IMR-90 (cell line): ENCODE results near the gene WWP2. TPM values are rescaled to one million over a fixed set of nuclear protein-coding genes. Genes with fewer than 3 reads are reported as not detected.

Experiments
- ATAC-seq: fragments of 200-7000 bp; cut with Tn5 transposase; 2 replicates; pipeline ENCODE4 v1.9.1; 2020; ENCODE audit warnings: low read depth, mild to moderate bottlenecking, moderate library complexity
- BruUV-seq: library from RNA; stranded (reverse); fragments of 400-500 nt; replicated peaks from 2 replicates; lab custom pipeline; 2021; lab: Mats Ljungman, UMichigan
- CTCF ChIA-PET: fragments of 300-600 bp; formaldehyde crosslinking; extraction: SDS; loops from one replicate; lab custom pipeline; 2021; ENCODE audit warnings: antibody characterized with exemption; lab: Yijun Ruan, JAX
- POLR2A ChIA-PET: fragments of 300-600 bp; sonication (Branson Sonifier 250); formaldehyde crosslinking; loops from one replicate; lab custom pipeline; 2022; ENCODE audit warnings: antibody characterized with exemption; ENCODE audit not compliant: unreplicated experiment; lab: Charles Lee
- DNase-seq: peaks from one replicate; pipeline ENCODE4 v3.0.0; 2013
- H2AFZ ChIP-seq: replicated peaks from 2 replicates; pipeline ENCODE3; 2013; ENCODE audit warnings: low read length, mild to moderate bottlenecking; ENCODE audit not compliant: poor library complexity
- H2AK5ac ChIP-seq: 2 replicates; pipeline ENCODE4 v1.6.1; 2013; ENCODE audit warnings: low read depth, low read length, inconsistent platforms
- H2AK9ac ChIP-seq: replicated peaks from 2 replicates; pipeline ENCODE3; 2013; ENCODE audit warnings: mild to moderate bottlenecking, low read depth, low read length, moderate library complexity; ENCODE audit not compliant: poor library complexity
- H2BK120ac ChIP-seq: 2 replicates; pipeline ENCODE4 v1.6.1; 2013; ENCODE audit warnings: low read depth, low read length, inconsistent platforms
- H2BK15ac ChIP-seq: 3 replicates; pipeline ENCODE4 v1.6.1; 2013; ENCODE audit warnings: low read depth, low read length, inconsistent platforms
- H2BK20ac ChIP-seq: 2 replicates; pipeline ENCODE4 v1.6.1; 2013; ENCODE audit warnings: low read depth, mild to moderate bottlenecking, inconsistent platforms, low read length, moderate library complexity
- H2BK5ac ChIP-seq: 2 replicates; pipeline ENCODE4 v1.6.1; 2013; ENCODE audit warnings: mild to moderate bottlenecking, low read depth, low read length, inconsistent platforms; ENCODE audit not compliant: poor library complexity, severe bottlenecking
- H3K14ac ChIP-seq: replicated peaks from 2 replicates; pipeline ENCODE4 v1.6.1; 2013; ENCODE audit warnings: low read depth, low read length, inconsistent platforms
- H3K18ac ChIP-seq: 2 replicates; pipeline ENCODE4 v1.6.1; 2013; ENCODE audit warnings: low read depth, low read length, control low read depth
- H3K23ac ChIP-seq: 2 replicates; pipeline ENCODE4 v1.6.1; 2013; ENCODE audit warnings: low read depth, low read length, inconsistent platforms
- H3K27ac ChIP-seq: 2 replicates; pipeline ENCODE4 v1.5.1; 2013; ENCODE audit warnings: mild to moderate bottlenecking, control low read depth, low read length; ENCODE audit not compliant: insufficient read depth
- H3K27me3 ChIP-seq: 2 replicates; pipeline ENCODE4 v1.6.1; 2013; ENCODE audit warnings: low read length; ENCODE audit not compliant: control insufficient read depth, insufficient read depth
- H3K36me3 ChIP-seq: 2 replicates; pipeline ENCODE4 v1.6.1; 2013; ENCODE audit warnings: low read length, mixed read lengths; ENCODE audit not compliant: control insufficient read depth, insufficient read depth
- H3K4ac ChIP-seq: 2 replicates; pipeline ENCODE4 v1.6.1; 2013; ENCODE audit warnings: low read depth, low read length, inconsistent platforms
- H3K4me1 ChIP-seq: 2 replicates; pipeline ENCODE4 v1.6.1; 2013; ENCODE audit warnings: low read length, mixed read lengths; ENCODE audit not compliant: control insufficient read depth, insufficient read depth
- H3K4me2 ChIP-seq: 2 replicates; pipeline ENCODE4 v1.6.1; 2013; ENCODE audit warnings: low read depth, mild to moderate bottlenecking, control low read depth, low read length, moderate library complexity
- H3K4me3 ChIP-seq: 2 replicates; pipeline ENCODE4 v1.5.1; 2013; ENCODE audit warnings: low read depth, mild to moderate bottlenecking, control low read depth, low read length, moderate library complexity; ENCODE audit not compliant: insufficient read depth
- H3K56ac ChIP-seq: 2 replicates; pipeline ENCODE4 v1.6.1; 2013; ENCODE audit warnings: low read length, inconsistent platforms; ENCODE audit not compliant: insufficient read depth; ENCODE audit errors: extremely low read depth
- H3K79me1 ChIP-seq, 2 experiments: 2 replicates each; pipeline ENCODE4 v1.6.1; 2013; ENCODE audit warnings: low read length in 2 of 2, inconsistent platforms in 1 of 2, low read depth in 1 of 2
- H3K9ac ChIP-seq: 2 replicates; pipeline ENCODE4 v1.6.1; 2013; ENCODE audit warnings: low read depth, low read length, control low read depth
- H3K9me1 ChIP-seq: 2 replicates; pipeline ENCODE4 v1.6.1; 2013; ENCODE audit warnings: low read length, inconsistent platforms; ENCODE audit not compliant: insufficient read depth
- H3K9me3 ChIP-seq: 2 replicates; pipeline ENCODE4 v1.6.1; 2013; ENCODE audit warnings: low read length; ENCODE audit not compliant: control insufficient read depth, insufficient read depth
- H4K20me1 ChIP-seq: 2 replicates; pipeline ENCODE4 v1.6.1; 2013; ENCODE audit warnings: low read length, inconsistent platforms; ENCODE audit not compliant: insufficient read depth
- H4K5ac ChIP-seq: 2 replicates; pipeline ENCODE4 v1.6.1; 2013; ENCODE audit warnings: mild to moderate bottlenecking, low read depth, low read length, control low read depth
- H4K8ac ChIP-seq, 2 experiments: 2 replicates each; pipeline ENCODE4 v1.6.1; 2013; ENCODE audit warnings: low read depth in 2 of 2, low read length in 2 of 2, control low read depth in 1 of 2, inconsistent platforms in 1 of 2
- H4K91ac ChIP-seq: 2 replicates; pipeline ENCODE4 v1.6.1; 2013; ENCODE audit warnings: low read depth, low read length, inconsistent platforms; ENCODE audit not compliant: insufficient read depth
- CEBPB ChIP-seq: IDR thresholded peaks from 2 replicates; pipeline ENCODE4 v1.6.1; 2012; ENCODE audit warnings: low read depth, low read length, improper control_type of control experiment
- CHD1 ChIP-seq: IDR thresholded peaks from 2 replicates; pipeline ENCODE4 v1.6.1; 2012; ENCODE audit warnings: low read depth, low read length, improper control_type of control experiment
- ELK1 ChIP-seq: fragments of 150-350 bp; IDR thresholded peaks from 2 replicates; pipeline ENCODE4 v1.6.1; 2016; ENCODE audit warnings: low read depth, mild to moderate bottlenecking, low read length, moderate library complexity, borderline replicate concordance
- FOS ChIP-seq: fragments of 150-350 bp; IDR thresholded peaks from 2 replicates; pipeline ENCODE4 v1.6.1; 2016; ENCODE audit warnings: low read depth, low read length
- MAZ ChIP-seq: IDR thresholded peaks from 2 replicates; pipeline ENCODE4 v1.6.1; 2012; ENCODE audit warnings: low read depth, mild to moderate bottlenecking, low read length, improper control_type of control experiment, moderate library complexity, borderline replicate concordance
- MXI1 ChIP-seq: IDR thresholded peaks from 2 replicates; pipeline ENCODE4 v1.6.1; 2012; ENCODE audit warnings: low read depth, mild to moderate bottlenecking, low read length, moderate library complexity, borderline replicate concordance
- NFE2L2 ChIP-seq: fragments of 150-350 bp; IDR thresholded peaks from 2 replicates; pipeline ENCODE4 v1.6.1; 2016; ENCODE audit warnings: low read depth, mild to moderate bottlenecking, low read length
- POLR2A ChIP-seq: IDR thresholded peaks from 2 replicates; pipeline ENCODE4 v1.6.1; 2012; ENCODE audit warnings: mild to moderate bottlenecking, low read depth, low read length
- RAD21 ChIP-seq: IDR thresholded peaks from 2 replicates; pipeline ENCODE4 v1.6.1; 2012; ENCODE audit warnings: low read length, improper control_type of control experiment
- RCOR1 ChIP-seq: IDR thresholded peaks from 2 replicates; pipeline ENCODE4 v1.6.1; 2012; ENCODE audit warnings: mild to moderate bottlenecking, low read length, improper control_type of control experiment; ENCODE audit not compliant: insufficient replicate concordance
- SMC3 ChIP-seq: fragments of 150-350 bp; IDR thresholded peaks from 2 replicates; pipeline ENCODE4 v1.6.1; 2016; ENCODE audit warnings: low read depth, mild to moderate bottlenecking, antibody characterized with exemption, low read length, moderate library complexity
- USF2 ChIP-seq: fragments of 150-350 bp; IDR thresholded peaks from 2 replicates; pipeline ENCODE4 v1.6.1; 2017; ENCODE audit warnings: mild to moderate bottlenecking, antibody characterized with exemption, low read length, low read depth
- WGBS, 2 experiments: methylation state at CpG; one replicate each; pipeline versions ENCODE4 v1.1.5 to v1.1.7; 2013; ENCODE audit warnings: missing lambda C conversion rate in 2 of 2; ENCODE audit not compliant: insufficient read length in 1 of 2; ENCODE audit errors: extremely low coverage in 2 of 2; 5-methylcytosine and 5-hydroxymethylcytosine counted together
- dilution Hi-C: fragments of 300-500 bp; cut with HindIII; formaldehyde crosslinking; loops from one replicate; pipeline ENCODE4 v1.14.3; 2018; ENCODE audit warnings: low sequenced_read_pairs; ENCODE audit not compliant: unreplicated experiment
- in situ Hi-C: fragments of 300-500 bp; cut with MboI; formaldehyde crosslinking; loops from 3 replicates; pipeline ENCODE4 v1.14.3; 2019; ENCODE audit warnings: low sequenced_read_pairs, inconsistent platforms, mixed read lengths
- intact Hi-C: fragments of 100-400 bp; cut with micrococcal nuclease; formaldehyde crosslinking; loops from 2 replicates; pipeline ENCODE4 v1.10.0; 2022
- polyA plus RNA-seq, 3 experiments: library from polyadenylated mRNA; depleted of rRNA; stranded (reverse); fragments of >200 nt; gene quantifications; 2 replicates each; pipeline ENCODE4 v1.2.3, GENCODE V29; 2012; ENCODE audit warnings: low replicate concordance in 1 of 3
- total RNA-seq: library from RNA; depleted of rRNA; stranded (reverse); fragments of >200 nt; gene quantifications from 2 replicates; pipeline ENCODE4 v1.2.3, GENCODE V29; 2012

Gene WWP2
- total and polyA plus RNA-seq, 2 of the 4 experiments (the other 2 are of a cell fraction) = 12.7 to 13.7 TPM

- no peak for TF ChIP-seq USF2
These were observed 179.3 kb downstream of the WWP2 start (continued) for GRCh38 chr16:69941251-69942098.

GRCh38 chr16:69942099-69942491 lies 180.0 kb downstream of the WWP2 start:
- Histone ChIP-seq H2AK5ac (no peak overlapping the region), H3K27me3 (no peaks in the 10 kb centered on the region), H3K4ac (no peak overlapping the region), H2AFZ (no peak overlapping the region), H3K14ac (no peak overlapping the region), H3K18ac (no peak overlapping the region), H4K5ac (no peak overlapping the region), H3K4me2 (no peak overlapping the region), H4K91ac (no peak overlapping the region), H2BK5ac (no peak overlapping the region), H2AK9ac (no peak overlapping the region), H3K79me1 (no peaks in the 10 kb centered on the region), H2BK120ac (no peak overlapping the region), H2BK20ac (no peak overlapping the region), H3K23ac (no peak overlapping the region), H3K9ac (no peak overlapping the region), H3K9me3 (no peaks in the 10 kb centered on the region), H4K8ac (no peak overlapping the region), H3K27ac (no peak overlapping the region), H4K20me1 (no peaks in the 10 kb centered on the region), H3K36me3 (peaks cover 23% of the 10 kb centered on the region), H3K4me3 (no peak overlapping the region), H3K56ac (no peak overlapping the region), H3K9me1 (0 out of 2 replicates have a peak, but pooled peaks cover 3% of the 10 kb centered on the region), H3K4me1 (no peaks in the 10 kb centered on the region), H2BK15ac (no peak overlapping the region)
- in situ Hi-C loops = no loop called here
- intact Hi-C loops = no loop called here
- ChIA-PET CTCF (interaction anchor here (1.3 kb wide), 1 partner anchor 145 kb away, joined by 3 read pairs; no protein-coding TSS in a partner anchor), POLR2A (no interaction called here)
- DNase-seq (no peak), ATAC-seq (no peak)
- dilution Hi-C loops = no loop called here
- 72% methylated on average over 8 of the region's 11 CpGs; no CpG with 5 or more reads in 1 of the 2 experiments for WGBS, 2 experiments
- no TSS peak for BruUV-seq
- no peak for TF ChIP-seq NFE2L2
- no peak for TF ChIP-seq RCOR1
- TF ChIP-seq MAZ = no peak
- TF ChIP-seq CEBPB = no peak
- TF ChIP-seq ELK1 = no peak
- TF ChIP-seq USF2 = no peak
- no peak for TF ChIP-seq FOS
- no peak for TF ChIP-seq POLR2A
- no peak for TF ChIP-seq SMC3
- no peak for TF ChIP-seq MXI1
- TF ChIP-seq CHD1 = no peak
- TF ChIP-seq RAD21 = no peak
